Measurements from ENCODE around the gene PTPN14.

The PTPN14 gene

DNA sequence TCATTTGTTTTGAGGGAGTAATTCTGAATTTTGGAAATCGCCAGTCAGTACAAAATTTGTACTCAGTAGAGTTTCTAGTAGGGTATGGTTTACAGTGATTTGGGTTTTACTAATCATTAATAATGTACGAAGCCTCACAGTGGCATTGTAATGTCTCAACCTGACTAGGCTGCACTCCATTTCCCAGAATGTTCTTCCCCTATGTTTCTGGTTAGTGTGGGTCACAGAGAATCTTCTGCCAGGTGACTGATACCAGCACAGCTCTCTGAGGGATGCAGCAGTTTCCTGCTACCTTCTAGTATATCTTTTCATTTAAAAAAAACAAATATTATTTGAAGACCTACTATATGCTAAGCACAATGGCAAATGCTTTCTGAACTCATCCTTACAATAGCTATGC is 112.9 kb downstream of the PTPN14 start:
- DNase-seq (ENCODE audit: extremely low read depth in 1 of 2, low read depth in 1 of 2): no peak

GRCh38 chr1:214438075-214438474 is 113.3 kb downstream of the PTPN14 start:
- no peak for DNase-seq (ENCODE audit: extremely low read depth in 1 of 2, low read depth in 1 of 2)

GRCh38 chr1:214435867-214436266 is 115.5 kb downstream of the PTPN14 start:
- no peak for DNase-seq (ENCODE audit: extremely low read depth in 1 of 2, low read depth in 1 of 2)

DNA sequence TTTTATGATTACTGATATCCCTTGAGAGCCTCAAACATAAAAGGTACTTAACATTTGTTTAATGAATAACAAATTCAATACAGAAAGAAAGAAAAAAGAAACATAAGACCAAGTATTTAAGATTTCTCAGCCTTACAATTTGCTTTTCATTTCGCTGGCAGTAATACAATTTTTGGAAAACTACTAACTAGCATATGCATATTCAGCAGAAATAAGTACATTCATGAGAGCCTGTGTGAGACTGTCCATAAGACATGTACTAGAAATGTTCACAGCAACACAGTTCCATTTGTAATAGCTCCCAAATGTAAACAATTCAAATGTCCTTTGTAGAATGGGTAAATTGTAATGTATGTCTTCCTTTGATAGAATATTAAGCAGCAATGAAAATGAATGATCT is 119.2 kb downstream of the PTPN14 start:
- DNase-seq (ENCODE audit: extremely low read depth in 1 of 2, low read depth in 1 of 2): no peak

GRCh38 chr1:214429951-214430770 is 121.2 kb downstream of the PTPN14 start:
- DNase-seq (ENCODE audit: extremely low read depth in 1 of 2, low read depth in 1 of 2): no peak

- peak; percentile 3 to 9 for DNase-seq (ENCODE audit: extremely low read depth in 1 of 2, low read depth in 1 of 2)
Measured at GRCh38 chr1:214427871-214428277, 123.5 kb downstream of the PTPN14 start.

GRCh38 chr1:214426426-214426812 is 125.0 kb downstream of the PTPN14 start:
- no peak for DNase-seq (ENCODE audit: extremely low read depth in 1 of 2, low read depth in 1 of 2)

- DNase-seq (ENCODE audit: extremely low read depth in 1 of 2, low read depth in 1 of 2): no peak
Measured at GRCh38 chr1:214425716-214426425, 125.5 kb downstream of the PTPN14 start.

GRCh38 chr1:214425101-214425500 is 126.3 kb downstream of the PTPN14 start:
- no peak for DNase-seq (ENCODE audit: extremely low read depth in 1 of 2, low read depth in 1 of 2)

DNA sequence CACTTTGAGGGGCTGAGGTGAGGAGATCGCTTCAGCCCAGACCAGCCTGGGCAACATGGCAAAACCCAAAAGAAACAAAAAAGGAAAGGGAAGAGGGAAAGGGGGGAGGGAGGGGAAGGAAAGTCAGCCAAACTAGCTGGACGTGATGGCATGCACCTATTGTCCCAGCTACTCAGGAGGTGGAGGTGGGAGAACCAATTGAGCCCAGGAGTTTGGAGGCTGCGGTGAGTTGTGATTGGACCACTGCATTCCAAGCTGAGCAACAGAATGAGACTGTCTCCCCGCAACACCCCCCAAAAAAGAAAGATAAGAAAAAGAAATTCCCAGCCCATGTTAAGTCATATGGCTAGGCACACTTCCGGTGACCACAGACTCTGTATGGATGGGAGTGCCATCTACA is 128.4 kb downstream of the PTPN14 start:
- DNase-seq (ENCODE audit: extremely low read depth in 1 of 2, low read depth in 1 of 2): no peak

DNA sequence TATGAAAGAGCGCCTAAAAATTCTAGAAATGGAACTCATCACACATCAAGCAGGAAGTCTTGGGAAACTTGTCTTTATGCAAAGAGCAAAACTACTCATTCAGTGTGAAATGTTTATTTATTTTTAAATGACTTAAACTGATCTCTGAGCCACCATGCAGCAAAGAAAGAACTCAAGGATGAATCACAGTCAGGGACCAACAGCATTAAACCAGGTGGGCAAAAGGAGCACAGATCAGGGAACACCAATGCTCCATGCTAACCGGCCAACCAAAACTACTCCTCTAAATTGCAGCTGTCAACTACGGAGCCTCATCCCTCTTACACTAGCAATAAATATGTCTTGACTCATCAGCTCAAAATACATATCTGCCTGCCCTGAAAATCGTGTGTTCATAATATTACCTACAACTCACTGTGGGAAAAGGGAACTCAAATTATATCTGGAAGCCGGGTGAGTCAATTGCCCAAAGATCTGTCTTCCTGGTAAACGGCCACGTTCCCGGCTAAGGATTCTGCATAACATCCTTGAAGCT is 129.2 kb downstream of the PTPN14 start:
- DNase-seq (ENCODE audit: extremely low read depth in 1 of 2, low read depth in 1 of 2): no peak

GRCh38 chr1:214420833-214421232 is 130.6 kb downstream of the PTPN14 start:
- no peak for DNase-seq (ENCODE audit: extremely low read depth in 1 of 2, low read depth in 1 of 2)

DNA sequence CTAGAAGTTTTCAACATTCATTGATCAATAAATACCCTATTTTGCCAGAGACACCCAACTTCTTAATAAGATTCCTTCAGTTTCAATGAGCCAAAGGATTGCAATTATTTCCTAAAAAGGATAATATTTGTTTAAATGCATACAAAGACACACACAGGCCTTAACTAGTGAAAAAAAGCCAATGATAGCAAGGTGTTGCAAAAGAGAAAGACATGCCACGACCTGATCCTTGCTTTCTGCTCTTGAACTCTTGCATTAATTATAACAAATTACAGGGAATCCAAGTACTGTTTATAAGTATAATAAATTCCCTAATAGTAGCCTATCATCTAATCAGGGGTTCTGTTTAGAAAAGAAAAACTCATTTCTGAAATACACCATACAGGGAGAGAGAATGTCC is 131.1 kb downstream of the PTPN14 start:
- DNase-seq (ENCODE audit: extremely low read depth in 1 of 2, low read depth in 1 of 2): no peak

- DNase-seq (ENCODE audit: extremely low read depth in 1 of 2, low read depth in 1 of 2): no peak
Measured at GRCh38 chr1:214419650-214420049, 131.8 kb downstream of the PTPN14 start.

DNA sequence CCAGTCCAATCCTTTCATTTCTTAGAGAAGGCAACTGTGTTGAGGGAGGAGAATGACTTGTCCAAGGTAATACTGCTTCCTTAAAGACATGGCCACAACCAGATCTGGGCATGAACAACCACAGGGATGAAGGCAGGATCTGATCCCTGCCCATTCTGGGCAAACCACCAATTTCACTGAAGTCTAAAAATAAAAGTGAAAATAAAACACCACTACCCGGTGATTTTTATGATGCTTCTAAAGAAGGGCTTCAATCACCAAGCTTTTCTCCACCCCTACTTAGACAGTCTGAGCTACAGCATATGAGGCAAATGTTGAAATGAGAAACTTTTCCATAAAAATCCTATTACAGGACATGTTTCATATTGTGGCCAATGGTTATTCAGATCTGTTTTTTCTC is 133.0 kb downstream of the PTPN14 start:
- DNase-seq (ENCODE audit: extremely low read depth in 1 of 2, low read depth in 1 of 2): no peak

DNA sequence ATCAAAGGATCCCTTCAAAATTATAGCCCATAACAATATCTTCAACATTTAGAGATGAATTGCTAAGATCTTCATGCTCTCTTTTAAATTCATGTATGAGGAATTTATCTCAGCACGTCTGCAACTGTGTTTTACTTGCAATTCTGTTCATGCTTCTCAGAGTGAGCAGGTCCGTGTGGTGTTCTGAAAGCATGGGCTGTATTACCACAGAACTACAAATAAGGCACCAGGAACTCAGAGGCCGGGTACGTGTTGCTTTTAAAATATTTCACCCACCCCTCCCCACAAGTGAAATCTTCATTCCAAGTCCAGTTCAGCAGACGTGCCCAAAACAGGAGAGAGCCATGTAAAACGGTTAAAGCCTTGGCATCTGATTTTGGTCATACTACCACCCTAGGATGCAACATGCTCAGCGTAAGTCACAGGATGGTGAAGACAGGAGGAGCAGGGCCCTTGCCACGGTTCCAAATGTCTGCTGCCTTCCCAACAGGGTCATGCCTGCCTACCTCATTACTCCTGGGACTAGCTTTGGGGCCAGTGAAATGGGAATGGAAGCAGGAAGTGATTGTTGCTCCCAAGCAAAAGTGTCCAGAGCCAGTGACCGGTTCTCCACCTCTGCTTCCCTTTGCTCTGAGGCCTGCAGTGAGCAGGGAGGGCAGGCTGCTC is 133.7 kb downstream of the PTPN14 start:
- DNase-seq (ENCODE audit: extremely low read depth in 1 of 2, low read depth in 1 of 2): no peak

GRCh38 chr1:214416858-214417257 is 134.5 kb downstream of the PTPN14 start:
- no peak for DNase-seq (ENCODE audit: extremely low read depth in 1 of 2, low read depth in 1 of 2)

DNA sequence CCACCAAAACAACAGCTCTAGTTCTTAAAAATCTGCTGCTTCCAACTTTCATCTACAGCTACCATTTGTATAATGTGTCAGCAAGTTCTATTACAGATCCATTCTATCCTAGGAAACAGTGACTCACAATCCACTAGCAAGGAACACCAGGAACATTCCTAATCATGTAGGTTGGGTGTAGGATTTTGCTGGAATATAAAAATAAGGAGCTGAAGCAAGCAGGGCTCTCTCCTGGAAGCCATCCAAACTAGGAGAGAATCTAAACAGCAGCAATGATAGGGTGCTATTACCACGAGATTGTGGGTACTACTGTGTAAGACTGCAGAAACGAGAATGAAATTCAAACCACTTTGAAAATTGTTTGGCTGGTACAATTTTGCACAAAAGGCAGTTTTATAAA is 135.0 kb downstream of the PTPN14 start:
- no peak for DNase-seq (ENCODE audit: extremely low read depth in 1 of 2, low read depth in 1 of 2)

DNA sequence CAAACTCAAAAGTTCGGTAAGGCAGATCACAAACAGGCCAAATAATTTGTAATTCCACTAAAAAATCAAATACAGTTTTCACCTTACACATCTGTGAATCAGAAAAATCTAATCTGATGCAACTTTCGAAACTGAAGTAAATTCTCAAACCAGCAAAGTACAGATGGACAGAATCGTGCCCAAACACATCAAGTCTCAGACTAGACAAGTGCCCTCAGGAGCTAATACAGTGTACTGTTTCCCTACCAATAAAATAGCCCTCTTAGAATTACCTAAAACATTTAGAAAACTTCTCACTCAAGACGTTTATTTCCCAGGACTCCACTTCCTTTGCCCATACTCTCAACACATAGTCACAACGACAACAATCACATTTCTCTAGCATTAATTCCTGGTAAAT is 136.3 kb downstream of the PTPN14 start:
- no peak for DNase-seq (ENCODE audit: extremely low read depth in 1 of 2, low read depth in 1 of 2)

DNA sequence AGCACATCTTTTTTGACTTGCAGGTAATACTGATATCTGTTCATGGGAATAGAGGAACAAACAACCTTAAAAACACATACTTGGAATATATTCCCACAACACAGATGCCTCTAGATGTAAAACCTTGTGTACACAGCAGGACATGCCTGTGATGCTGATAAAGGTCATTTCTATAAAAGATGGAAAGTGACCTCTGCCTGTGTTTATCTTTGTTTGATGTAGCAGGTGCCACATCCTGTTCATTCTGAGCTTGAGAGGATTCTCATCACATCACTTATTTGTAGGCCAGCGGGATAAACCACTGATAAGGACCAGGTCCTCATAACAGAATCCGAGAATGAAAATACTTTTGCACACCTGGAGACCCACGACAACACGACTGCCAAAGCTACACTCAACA is 136.7 kb downstream of the PTPN14 start:
- DNase-seq (ENCODE audit: extremely low read depth in 1 of 2, low read depth in 1 of 2): no peak

- DNase-seq (ENCODE audit: extremely low read depth in 1 of 2, low read depth in 1 of 2): no peak
Measured at GRCh38 chr1:214413315-214413714, 138.1 kb downstream of the PTPN14 start.
